ENCODE measurements around the gene ACAP2. TPM values are rescaled to one million over a fixed set of nuclear protein-coding genes. Genes with fewer than 3 reads are reported as not detected.
A peak's percentile ranks its signal among the peaks of the same experiment; 100 is the strongest.
"Not testable (repeated sequence)": the region's sequence is repeated elsewhere in the genome, so short reads cannot be mapped to it uniquely, and the experiment has no call there.

The ACAP2 gene
- total RNA-seq, 1 donor from 2014 or later, result 20.4 TPM

GRCh38 chr3:195236801-195237570, 205.8 kb downstream of the ACAP2 start:
- TF ChIP-seq CTCF (IDR thresholded peaks at IDR 0.05), result no peak
- no peaks in the 10 kb centered on the region for H3K36me3 ChIP-seq
- intact Hi-C loops (cut with DNase I), result loop anchor here (5.0 kb wide), 1 partner anchor 85 kb away; no protein-coding TSS in a partner anchor
- H3K27me3 ChIP-seq, result no peaks in the 10 kb centered on the region
- no peak for DNase-seq (ENCODE audit: low spot score in 2 of 2)
- H3K9me3 ChIP-seq, result no peaks in the 10 kb centered on the region
- no peak overlapping the region for H3K4me3 ChIP-seq
- peaks cover 0 to 12% of the 10 kb centered on the region in 2 donors for H3K4me1 ChIP-seq
- H3K27ac ChIP-seq, result no peak overlapping the region

GRCh38 chr3:195236076-195236798, 206.6 kb downstream of the ACAP2 start:
- intact Hi-C loops (cut with DNase I), result loop anchor here (5.0 kb wide), 1 partner anchor 84 kb away; no protein-coding TSS in a partner anchor
- Histone ChIP-seq H3K9me3 (peaks cover 0 to 2% of the 10 kb centered on the region in 2 donors), H3K27me3 (no peaks in the 10 kb centered on the region), H3K27ac (no peak overlapping the region), H3K4me3 (no peak overlapping the region), H3K4me1 (peaks cover 0 to 12% of the 10 kb centered on the region in 2 donors), H3K36me3 (no peaks in the 10 kb centered on the region)
- no peak for DNase-seq (ENCODE audit: low spot score in 2 of 2)
- no peak for TF ChIP-seq CTCF (IDR thresholded peaks at IDR 0.05)

GRCh38 chr3:195230244-195230643, 212.6 kb downstream of the ACAP2 start:
- no peak for DNase-seq (ENCODE audit: low spot score in 2 of 2)
- H3K4me3 ChIP-seq, result no peak overlapping the region
- no peaks in the 10 kb centered on the region for H3K36me3 ChIP-seq
- no peaks in the 10 kb centered on the region for H3K4me1 ChIP-seq
- H3K27ac ChIP-seq, result no peak overlapping the region
- TF ChIP-seq CTCF (IDR thresholded peaks at IDR 0.05), result no peak
- intact Hi-C loops (cut with DNase I), result no loop called here
- H3K9me3 ChIP-seq, result peaks cover 0 to 6% of the 10 kb centered on the region in 2 donors
- H3K27me3 ChIP-seq, result no peaks in the 10 kb centered on the region

- DNase-seq (ENCODE audit: low spot score in 2 of 2), result peak in 1 of 2 donors; percentile 34
These were observed 213.9 kb downstream of the ACAP2 start for GRCh38 chr3:195228886-195229285.

GRCh38 chr3:195227871-195228270, 214.9 kb downstream of the ACAP2 start:
- peaks cover 8 to 15% of the 10 kb centered on the region in 2 donors for H3K4me1 ChIP-seq
- intact Hi-C loops (cut with DNase I), result no loop called here
- H3K9me3 ChIP-seq, result peaks cover 0 to 6% of the 10 kb centered on the region in 2 donors
- H3K4me3 ChIP-seq, result no peak overlapping the region
- no peaks in the 10 kb centered on the region for H3K36me3 ChIP-seq
- DNase-seq (ENCODE audit: low spot score in 2 of 2), result no peak
- TF ChIP-seq CTCF (IDR thresholded peaks at IDR 0.05), result no peak
- no peak overlapping the region for H3K27ac ChIP-seq
- H3K27me3 ChIP-seq, result no peaks in the 10 kb centered on the region

More at GRCh38 chr3:195228886-195229285, 213.9 kb downstream of the ACAP2 start:
- peaks cover 8 to 10% of the 10 kb centered on the region in 2 donors for H3K4me1 ChIP-seq
- H3K27me3 ChIP-seq; intact Hi-C loops (cut with DNase I); H3K9me3 ChIP-seq; H3K36me3 ChIP-seq; H3K4me3 ChIP-seq; H3K27ac ChIP-seq: not testable (repeated sequence)

GRCh38 chr3:195226900-195227447, 215.8 kb downstream of the ACAP2 start:
- DNase-seq (ENCODE audit: low spot score in 2 of 2), result no peak
- no peak for TF ChIP-seq CTCF (IDR thresholded peaks at IDR 0.05)

More at GRCh38 chr3:195226900-195227447, 215.8 kb downstream of the ACAP2 start:
- H3K27ac ChIP-seq, result no peak overlapping the region
- H3K36me3 ChIP-seq, result no peaks in the 10 kb centered on the region
- no peaks in the 10 kb centered on the region for H3K27me3 ChIP-seq
- H3K4me3 ChIP-seq, result no peak overlapping the region
- peaks cover 15 to 24% of the 10 kb centered on the region in 2 donors for H3K4me1 ChIP-seq
- intact Hi-C loops (cut with DNase I), result no loop called here
- peaks cover 0 to 6% of the 10 kb centered on the region in 2 donors for H3K9me3 ChIP-seq

Measured in ascending aorta (tissue), 2 donors.